HT-29 (cell line): Measurements from ENCODE around the gene SP4. TPM values are rescaled to one million over a fixed set of nuclear protein-coding genes. Genes with fewer than 3 reads are reported as not detected.

Experiments used
- DNase-seq: peaks from one replicate; pipeline ENCODE4 v3.0.0-alpha.2; 2015; ENCODE audit warnings: low spot score
- total RNA-seq: library from RNA; depleted of rRNA; stranded (reverse); fragments of >200 nt; shearing (Covaris generic); gene quantifications from 2 replicates; pipeline ENCODE4 v1.2.3, GENCODE V29; 2014

The SP4 gene
- total RNA-seq, 1 experiment from 2014 or later, result 4.5 TPM

DNA sequence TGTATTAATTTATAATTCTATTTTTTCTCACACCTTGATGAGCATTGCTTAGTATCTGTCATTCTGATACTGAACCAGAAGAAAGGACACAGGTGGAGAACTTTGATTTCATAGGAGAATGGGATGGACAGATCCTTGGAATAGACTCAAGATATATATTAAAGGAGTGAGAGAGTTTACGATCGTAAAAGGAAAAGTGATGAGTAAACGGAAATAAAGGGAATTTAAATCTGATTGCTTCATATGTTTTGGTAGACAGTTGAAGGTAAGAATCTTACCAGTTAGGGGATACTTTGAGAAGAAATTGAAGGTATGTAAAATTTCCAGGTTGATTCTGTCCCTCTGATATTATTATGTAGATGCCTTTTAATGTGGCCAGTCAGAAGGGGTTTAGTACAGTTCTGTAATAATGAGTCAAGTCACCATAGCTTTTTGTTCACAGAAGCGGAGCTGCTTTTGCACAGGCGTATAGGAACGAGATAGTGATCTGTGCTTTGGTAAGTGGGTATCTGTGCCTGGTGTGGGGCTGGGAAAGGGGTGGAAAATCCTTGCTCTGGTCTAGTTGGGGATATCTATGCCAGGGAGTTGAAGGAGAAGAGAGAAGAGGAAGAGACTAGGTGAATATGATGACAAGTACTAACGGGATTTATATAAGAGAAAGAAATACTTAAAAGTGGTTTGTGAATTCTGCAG lies 15.4 kb downstream of the SP4 start:
- no peak for DNase-seq

DNA sequence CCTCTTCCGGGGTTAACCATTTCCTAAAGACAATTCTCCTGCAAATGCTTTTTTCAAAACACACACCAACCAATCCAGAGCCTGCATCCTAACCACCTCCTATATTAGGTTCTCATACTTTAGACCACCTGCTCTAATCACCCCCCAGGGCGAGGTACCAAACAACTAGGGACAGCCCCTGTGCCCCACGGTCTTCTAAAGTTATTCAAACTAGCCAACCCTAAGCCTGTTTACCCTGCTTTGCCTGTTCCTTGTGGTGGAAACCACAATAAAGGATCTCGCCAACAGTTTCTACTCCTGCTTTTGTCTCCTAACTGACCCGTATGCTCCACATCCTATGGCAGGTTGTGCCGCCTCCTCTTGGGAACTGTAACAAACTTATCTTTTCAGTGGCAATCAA lies 21.1 kb downstream of the SP4 start:
- no peak for DNase-seq

DNA sequence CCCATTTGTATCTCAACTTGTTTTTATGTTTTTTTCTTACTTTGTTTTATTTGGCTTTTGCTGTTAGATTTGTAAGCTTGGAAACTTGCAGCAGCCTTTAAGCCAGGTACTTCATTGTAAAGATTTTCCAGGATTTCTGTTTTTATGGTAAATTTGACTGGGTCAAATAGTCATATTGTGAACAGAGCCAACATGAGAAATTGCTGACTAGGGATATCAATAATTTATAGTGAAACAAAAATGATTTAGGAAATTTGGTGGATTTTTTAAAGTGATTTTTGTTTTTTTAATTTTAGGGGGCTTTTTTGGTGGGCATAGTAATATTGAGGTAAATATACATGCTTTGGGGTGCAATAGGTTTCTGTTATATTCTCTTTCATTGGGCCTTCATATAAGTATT lies 22.2 kb downstream of the SP4 start:
- DNase-seq, result no peak

DNA sequence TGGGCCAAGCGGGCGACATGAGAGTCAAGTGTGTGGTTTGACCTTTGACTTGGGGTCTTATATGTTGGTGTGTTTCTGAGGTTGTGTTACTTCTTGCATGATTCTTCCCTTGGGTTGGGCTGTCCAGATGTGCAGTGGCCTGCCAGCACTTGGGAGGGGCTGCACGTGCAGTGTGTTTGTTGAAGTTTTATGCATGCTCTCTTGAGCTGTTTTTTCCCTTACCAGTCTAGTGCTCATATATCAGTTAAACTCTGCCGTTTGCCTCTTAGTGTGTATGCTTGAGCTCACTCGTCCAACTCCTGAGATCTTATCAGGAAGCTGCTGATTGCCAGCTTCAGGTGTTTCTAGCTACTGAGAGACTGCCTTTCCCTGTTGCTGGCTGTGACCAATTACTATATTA lies 23.1 kb downstream of the SP4 start:
- peak; percentile 27 for DNase-seq

DNA sequence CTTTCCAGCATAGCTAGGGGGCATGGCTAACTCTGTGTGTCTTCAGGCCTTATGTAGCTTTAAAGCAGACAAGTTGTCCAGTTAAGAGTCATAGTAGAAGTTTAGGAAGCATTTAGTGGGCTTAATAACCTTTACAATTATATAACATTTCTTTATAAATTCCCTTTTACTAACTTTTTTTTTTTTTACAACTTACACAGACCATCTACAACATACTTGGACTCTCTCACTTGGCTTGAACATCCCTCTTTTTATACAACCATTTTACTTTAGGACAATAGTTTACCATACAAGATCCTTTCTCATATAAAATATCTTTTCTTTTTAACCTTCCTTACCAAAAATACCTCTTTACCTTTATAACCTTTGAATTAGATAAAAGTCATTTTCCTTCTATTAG lies 26.3 kb downstream of the SP4 start:
- DNase-seq, result no peak

DNA sequence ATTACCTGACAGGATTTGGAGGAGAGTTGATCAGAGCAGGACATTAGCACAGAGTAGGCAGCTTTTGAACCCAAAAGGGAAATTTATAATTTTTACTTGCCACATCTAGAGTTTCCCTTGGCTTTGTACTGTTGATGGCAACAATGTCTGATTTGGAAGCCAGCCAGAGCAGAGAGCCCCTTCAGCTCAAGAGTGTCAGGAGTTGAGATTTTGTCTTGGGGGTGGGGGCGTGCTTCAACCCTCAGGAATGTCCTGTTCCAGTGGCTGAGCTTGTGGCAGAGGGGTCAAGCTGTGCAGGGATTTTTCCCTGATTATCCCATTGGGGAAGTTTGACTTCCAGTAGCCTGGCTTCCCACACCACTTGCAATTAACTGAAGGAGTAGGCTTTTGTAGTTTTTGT lies 27.0 kb downstream of the SP4 start:
- no peak for DNase-seq

DNA sequence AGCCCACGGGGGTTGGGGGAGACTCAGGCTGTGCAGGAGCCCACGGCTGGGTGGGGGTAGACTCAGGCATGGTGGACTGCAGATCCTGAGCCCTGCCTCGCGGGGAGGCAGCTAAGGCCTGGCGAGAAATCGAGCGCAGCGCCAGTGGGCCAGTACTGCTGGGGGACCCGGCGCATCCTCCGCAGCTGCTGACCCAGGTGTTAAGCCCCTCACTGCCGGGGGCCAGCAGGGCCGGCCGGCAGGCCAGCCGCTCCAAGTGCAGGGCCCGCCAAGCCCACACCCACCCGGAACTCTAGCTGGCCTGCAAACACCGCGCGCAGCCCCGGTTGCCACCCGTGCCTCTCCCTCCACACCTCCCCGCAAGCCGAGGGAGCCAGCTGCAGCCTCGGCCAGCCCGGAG lies 33.4 kb downstream of the SP4 start:
- DNase-seq, result no peak

DNA sequence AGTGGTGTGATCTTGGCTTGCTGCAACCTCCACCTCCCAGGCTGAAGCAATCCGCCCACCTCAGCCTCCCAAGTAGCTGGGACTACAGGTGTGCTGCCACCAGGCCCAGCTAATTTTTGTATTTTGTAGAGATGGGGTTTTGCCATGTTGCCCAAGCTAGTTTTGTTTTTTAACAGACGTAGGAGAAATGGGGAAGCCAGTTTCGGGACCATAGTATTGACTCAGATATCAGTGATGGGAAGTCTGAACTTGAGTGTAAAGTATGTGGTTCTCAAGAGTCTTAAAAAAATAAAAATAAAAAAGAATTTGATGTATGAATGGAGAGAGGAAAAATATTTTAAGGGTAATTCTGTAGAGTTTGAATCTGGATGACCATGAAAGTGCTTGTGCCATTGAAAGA lies 34.2 kb downstream of the SP4 start:
- no peak for DNase-seq

DNA sequence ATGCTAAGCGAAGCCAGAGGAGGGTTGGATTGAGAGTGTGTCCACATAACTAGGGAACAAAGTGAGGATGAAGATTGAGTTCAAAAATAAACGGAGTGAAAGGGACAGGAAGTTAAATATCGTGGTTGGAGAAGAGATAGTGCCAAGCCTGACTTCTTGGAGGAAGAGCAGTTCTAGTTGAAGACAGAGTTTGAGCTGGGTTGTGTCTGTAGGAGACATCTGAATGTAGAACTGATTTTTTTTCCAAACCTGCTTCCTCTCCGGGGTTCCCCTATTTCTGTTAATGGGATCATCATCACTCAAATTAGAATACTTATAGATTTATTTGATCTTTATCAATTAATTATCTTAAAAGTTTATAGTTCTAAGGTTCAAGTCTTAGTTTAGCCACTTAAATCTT lies 35.6 kb downstream of the SP4 start:
- no peak for DNase-seq

DNA sequence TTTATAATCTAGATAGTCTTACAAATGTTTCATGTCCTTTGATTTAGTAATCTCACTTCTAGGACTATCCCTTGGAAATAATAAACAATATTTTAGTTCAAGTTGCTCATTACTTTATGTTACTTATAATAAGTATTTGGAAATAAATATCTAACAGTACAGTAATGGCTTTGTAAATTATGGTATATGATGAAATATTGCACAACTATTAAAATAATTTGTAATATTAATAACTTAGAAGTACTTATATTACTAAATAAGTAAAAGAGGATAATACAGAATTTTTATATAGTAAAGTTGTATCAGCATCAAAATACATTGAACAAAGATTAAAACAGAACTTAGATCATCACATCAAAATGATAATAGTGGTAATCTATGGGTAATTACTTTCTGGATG lies 41.1 kb downstream of the SP4 start:
- DNase-seq, result no peak

DNA sequence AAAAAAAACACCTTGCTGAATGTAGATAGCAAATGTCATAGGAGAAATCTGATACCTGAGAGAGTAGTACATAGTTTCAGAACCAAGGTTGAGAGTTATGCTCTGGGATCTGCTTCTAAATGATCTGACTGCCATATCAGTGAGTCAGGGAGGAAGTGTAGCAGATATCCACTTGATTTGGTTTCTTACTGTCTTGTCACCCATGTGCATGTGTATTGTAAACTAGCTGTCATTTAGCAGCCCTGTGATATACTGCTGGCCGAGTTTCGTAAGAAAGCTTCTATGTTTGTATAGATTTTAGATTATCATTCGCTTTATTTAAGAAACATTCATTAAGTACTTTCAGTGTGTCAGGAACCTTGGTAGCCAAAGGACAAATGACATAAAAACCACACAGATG lies 42.0 kb downstream of the SP4 start:
- no peak for DNase-seq

DNA sequence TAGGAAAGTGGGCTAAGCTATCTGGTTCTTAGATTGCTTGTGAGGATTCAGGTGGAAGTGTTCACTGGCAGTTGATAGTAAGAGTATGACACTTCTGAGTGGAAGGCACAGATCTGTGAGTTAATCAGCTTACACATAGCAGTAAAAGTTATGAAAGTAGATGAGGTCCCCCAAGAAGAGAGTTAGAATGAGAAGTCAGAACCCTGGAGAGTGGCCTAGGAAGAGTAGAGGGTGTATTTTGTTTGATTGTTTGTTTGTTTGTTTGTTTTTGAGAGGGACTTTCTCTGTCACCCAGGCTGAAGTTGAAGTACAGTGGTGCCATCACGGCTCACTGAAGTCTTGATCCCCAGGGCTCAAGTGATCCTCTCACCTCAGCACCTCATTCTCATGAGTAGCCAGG lies 44.1 kb downstream of the SP4 start:
- no peak for DNase-seq

DNA sequence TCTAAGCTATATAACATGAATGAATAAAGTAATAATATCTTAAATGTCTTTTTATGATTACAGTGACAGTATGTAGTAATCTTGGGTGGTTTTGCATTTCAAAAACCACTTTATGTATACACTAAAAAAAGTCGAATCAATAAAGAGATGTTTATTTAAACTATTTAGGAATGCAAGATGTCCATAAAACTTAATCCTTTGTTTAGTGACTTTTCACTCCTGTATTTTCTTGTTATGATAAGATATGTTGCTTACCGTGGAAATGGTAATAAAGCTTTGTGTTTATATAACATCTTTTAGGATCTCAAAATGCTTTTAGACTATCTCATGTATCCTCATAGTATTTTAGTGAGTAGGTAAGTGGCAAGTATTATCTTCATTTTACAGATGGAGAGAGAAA lies 48.5 kb downstream of the SP4 start:
- DNase-seq, result no peak

DNA sequence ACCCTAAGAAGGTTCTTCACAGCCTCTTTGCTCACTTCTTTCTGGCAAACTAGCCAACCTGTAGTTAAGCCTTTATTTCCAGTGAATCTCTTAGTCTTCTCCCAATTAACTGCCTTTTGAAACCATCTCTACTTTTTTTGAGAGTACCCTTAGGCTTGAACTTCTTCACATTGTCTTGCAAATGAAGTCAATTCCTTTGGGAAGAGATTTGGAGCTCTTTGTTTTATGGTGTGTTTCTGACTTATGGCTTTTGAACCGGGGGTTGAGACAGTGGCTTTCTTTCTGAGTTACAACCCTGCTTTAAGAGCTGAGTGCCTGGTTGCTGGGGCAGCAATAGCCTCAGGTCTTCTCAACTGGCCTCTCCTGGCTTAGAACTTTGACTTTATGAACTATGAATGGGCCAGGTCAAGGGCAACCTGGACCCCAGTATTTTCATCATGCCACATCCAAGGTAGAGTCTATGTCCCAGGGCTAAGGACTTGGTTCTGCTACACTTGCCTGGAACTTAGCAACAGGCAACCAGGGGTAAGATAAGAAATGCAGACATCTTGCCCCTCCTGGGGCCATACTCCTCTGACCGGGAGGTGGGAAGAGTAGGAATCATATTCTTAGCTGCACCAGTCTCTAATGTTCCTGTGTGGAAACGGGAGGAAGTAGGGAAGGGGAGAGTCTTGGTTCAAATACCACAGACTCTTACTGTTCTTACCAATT lies 53.0 kb downstream of the SP4 start:
- DNase-seq, result no peak

DNA sequence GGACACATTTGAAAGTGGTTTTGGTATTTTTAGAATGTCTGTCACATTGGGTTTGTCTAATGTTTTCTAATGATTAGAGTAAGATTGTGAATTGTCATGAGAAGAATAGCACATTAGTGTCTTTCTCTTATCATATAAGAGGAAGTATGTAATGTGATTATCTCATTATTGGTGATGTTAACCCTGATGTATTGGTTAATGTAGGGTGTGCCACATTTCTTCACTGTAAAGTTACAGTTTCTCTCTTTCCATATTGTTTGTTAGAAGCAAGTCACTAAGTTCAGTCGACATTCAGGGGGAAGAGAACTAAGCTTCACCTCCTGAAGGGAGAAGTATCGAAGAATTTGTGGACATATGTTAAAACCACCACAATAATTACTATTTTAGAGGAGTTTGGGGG lies 58.6 kb downstream of the SP4 start:
- no peak for DNase-seq

DNA sequence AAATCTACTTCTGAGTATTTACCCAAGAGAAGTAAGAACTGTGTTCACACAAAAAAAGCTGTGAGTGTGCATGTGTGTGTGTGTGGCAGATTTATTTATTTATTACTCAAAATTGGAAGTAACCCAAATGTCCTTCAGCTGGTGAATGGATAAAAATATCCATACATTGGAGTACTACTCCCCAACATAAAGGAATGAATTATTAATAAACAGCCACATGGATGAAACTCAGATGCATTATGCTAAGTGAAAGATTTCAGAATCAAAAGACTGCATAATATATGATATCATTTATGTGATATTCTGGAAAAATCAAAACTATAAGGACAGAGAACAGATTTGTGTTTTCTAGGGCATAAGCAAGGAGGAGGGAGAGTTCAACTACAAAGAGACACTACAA lies 67.8 kb downstream of the SP4 start:
- no peak for DNase-seq

DNA sequence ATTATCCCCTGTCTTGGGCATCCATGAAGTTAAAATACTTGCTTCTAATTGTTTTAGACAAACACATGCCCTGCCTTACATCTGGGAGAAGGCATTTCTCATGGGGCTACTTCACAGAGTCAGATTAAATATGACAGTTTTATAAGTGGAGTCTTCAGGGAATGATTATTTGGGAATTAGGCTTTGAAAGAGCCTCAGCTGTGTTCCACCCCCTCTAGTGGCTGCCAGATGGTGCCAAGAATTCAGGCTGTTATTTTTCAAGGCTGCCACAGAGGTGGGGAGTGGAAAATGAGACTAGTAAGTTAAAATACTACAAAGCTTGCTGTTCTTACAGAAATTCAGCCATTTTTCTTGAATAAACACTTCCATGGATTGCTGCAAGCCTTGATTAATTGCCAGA lies 69.2 kb downstream of the SP4 start:
- DNase-seq, result peak; percentile 67

DNA sequence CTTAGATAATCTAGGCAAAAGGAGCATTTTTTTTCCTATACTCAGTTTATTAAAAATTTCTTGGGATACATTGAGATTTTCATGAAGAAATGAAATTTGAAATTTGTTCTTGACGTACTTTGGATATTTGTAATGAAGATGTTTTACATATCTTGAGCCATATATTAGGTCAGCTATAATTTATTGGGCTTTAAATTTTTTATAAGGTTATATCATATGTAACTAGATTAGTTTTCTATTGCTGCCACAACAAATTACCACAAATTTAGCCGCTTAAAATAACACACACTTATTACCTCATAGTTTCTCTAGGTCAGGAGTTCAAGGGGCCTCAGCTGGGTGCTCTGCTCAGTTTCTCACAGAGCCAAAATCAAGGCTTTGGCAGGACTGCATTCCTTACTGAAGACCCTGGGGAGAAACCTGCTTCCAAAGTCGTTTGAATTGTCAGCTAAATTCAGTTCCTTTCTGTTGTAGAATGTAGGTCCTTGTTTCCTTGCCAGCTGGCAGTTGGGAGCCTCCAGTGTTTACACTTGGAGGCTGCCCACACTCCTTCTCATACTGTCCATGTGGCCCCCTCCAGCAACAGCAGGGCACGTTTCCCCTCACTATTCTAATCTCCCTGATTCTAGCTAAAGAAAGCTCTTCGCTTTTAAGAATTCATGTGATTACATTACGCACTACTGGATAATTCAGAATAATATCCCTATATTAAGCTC lies 72.4 kb downstream of the SP4 start:
- no peak for DNase-seq

DNA sequence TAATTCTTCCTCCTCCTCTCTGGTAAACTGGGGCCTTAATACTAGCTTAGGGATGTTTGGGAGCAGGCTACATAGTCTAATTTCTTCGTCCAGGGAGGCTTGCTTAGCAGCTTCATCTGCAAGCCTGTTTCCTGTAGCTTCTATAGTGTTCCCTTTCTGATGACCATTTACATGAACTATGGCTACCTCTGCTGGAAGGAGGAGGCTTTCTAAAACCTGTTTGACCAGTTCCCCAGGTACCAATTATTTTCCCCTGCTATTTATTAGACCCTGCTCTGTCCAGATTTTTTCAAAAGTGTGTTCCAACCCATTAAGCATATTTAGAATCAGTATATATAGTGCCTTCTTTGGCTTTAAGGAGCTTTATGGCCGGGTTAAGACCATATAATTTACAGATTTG lies 76.1 kb downstream of the SP4 start:
- DNase-seq, result peak; percentile 82

DNA sequence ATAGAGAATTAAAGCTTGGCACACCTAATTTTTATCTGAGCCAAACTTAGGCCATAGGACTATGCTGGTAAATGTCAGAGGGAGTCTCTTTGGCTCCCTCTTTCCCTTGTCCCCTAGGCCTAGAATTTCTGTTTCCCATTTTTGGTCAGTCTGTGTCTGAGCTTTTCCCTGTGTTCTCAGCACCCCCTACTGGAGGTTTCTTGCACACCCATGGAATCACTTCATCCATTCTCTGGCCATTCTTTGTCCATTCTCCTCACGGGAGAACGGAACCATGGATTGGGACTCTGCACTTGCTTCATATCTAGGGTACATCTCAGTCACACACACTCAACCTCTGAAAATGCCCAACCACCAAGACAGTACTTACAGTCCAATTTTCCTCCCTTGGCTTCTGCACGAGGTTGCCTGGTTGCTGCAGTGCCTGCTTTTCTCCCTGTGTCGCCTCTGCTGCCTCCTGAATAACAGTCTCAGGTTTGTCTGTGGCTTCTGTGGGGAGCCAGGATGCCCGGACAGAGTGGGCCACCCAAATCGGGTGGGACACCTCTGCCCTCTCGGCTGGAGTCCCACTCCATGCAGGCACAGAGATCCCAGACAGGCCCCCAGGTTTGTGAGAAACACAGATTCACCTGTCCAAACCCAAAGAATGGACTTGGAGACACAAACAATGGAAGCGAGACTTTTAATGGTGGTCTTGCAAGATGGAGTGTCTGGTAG lies 79.9 kb downstream of the SP4 start:
- DNase-seq, result peak; percentile 80

DNA sequence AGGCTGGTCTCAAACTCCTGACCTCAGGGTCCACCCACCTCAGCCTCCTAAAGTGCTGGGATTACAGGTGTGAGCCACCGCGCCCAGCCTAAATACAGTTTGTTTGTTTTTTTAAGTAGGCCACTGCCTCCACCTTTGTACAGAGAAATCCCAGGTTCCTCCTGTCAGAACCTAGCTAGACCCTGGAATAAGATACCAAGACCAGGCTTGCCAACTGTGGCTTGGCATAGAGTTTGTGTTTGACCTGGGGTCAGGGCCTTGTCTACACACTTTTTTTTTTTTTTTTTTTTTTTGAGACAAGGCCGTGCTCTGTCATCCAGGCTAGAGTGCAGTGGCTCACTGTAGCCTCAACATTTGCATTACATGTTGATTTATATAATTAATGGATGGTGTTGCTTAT lies 80.7 kb downstream of the SP4 start:
- DNase-seq, result no peak

DNA sequence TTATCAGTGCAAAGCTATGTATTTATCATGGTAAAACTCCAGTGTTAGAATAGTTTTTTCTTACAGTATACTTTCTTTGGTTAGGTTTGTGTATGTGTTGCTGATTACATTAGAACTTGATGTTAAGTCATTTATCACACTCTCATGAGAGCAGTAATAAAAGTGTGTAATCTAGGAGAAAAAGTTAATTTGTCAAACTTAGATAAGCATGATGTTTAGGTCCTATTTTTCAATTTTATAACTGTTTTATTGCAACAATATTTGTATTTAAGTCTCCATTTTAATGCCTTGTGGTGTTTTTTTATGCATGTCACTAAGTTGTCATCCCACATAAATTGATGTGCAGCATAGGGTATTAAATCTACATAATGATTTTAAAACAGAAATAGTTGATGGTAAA lies 86.2 kb downstream of the SP4 start:
- DNase-seq, result no peak
